ENCODE results near the gene IL1RL1. TPM values are rescaled to one million over a fixed set of nuclear protein-coding genes. Genes with fewer than 3 reads are reported as not detected.

The IL1RL1 gene
- total RNA-seq, 1 donor from 2014 or later = not detected

GRCh38 chr2:102350137-102350793, 38.9 kb downstream of the IL1RL1 start:
- intact Hi-C loops (cut with micrococcal nuclease) = loop anchor here (10.0 kb wide), 1 partner anchor 465 kb away; no protein-coding TSS in a partner anchor
- Mint-ChIP-seq H3K36me3 (ENCODE audit: low read depth) (no peaks in the 10 kb centered on the region), H3K27ac (no peak overlapping the region), H3K9me3 (no peaks in the 10 kb centered on the region), H3K4me3 (no peak overlapping the region), H3K4me1 (peaks cover under 1% of the 10 kb centered on the region), H3K27me3 (peaks cover 10% of the 10 kb centered on the region)
- ChIA-PET POLR2A (no interaction called here), CTCF (no interaction called here)
- TF ChIP-seq CTCF (IDR thresholded peaks at IDR 0.05) = no peak
- no peak for ATAC-seq (ENCODE audit: low read depth)
- DNase-seq = no peak

DNA sequence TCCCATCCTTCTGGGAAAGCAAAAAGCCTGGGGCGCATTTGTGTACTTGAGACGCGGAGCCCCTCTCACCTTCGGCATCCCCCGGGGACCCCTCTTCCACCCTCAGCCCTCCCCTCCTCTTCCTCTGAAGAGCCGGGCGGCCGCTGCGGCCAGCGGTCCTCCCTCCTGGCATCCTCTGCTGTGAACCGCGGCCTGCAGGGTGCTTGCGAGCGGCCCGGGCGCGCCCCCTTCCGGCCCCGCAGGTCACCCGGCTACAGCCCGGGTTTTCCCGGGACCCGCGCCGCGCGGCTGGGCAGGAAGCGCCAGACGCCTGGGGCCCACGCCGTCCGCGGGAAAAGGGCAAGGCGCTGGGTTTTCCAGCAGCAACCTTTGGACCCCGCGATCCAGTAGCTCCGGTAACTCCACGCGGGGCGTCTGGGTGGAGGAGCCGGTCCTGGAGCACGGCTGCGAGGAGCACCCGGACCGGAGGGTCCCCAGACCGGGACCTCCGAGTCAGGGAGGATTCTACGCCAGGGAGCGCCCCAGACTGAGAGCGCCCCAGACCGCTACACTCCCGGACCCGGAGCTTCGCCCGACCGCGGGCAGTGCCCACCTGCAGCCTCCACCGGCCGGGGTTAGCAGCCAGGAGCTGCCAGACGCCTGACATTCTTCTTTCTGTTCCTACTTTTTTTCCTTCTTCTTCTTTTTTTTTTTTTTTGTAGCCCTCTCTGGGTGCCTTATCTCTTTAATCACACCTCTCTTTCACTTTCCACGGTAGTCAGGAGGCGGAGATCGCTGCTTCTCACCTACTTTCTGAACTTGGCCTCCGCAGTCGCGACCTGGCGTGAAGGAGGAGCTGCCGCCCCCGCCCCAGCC, 44.4 kb downstream of the IL1RL1 start, which contains the start of gene IL18R1:
TSS of gene IL18R1 (plus strand) at position 271 of the 855 bp plus-strand sequence. CDS start 6,865 bp downstream, outside the sequence.
- peak within 1 kb of the TSS; percentile 86 for H3K27ac Mint-ChIP-seq
- H3K27me3 Mint-ChIP-seq = no peaks in the 10 kb centered on the region
- POLR2A ChIA-PET = interaction anchor here (0.7 kb wide), 2 partner anchors 72 to 132 kb away, joined by 3 to 4 read pairs; no protein-coding TSS in a partner anchor
- intact Hi-C loops (cut with micrococcal nuclease) = loop anchor here (1.0 to 10.0 kb wide), 3 partner anchors 103 to 471 kb away; no protein-coding TSS in a partner anchor
- H3K36me3 Mint-ChIP-seq (ENCODE audit: low read depth) = no peaks in the 10 kb centered on the region
- peaks cover 25% of the 10 kb centered on the region for H3K4me1 Mint-ChIP-seq
- H3K9me3 Mint-ChIP-seq = no peaks in the 10 kb centered on the region
- CTCF ChIA-PET = interaction anchor here (0.8 to 1.4 kb wide), 4 partner anchors 36 to 88 kb away, joined by 3 to 5 read pairs (median 4); no protein-coding TSS in a partner anchor
- no peak for TF ChIP-seq CTCF (IDR thresholded peaks at IDR 0.05)
- H3K4me3 Mint-ChIP-seq = peak within 1 kb of the TSS; percentile 90
- DNase-seq = peak; percentile 67
- peak; percentile 91 for ATAC-seq (ENCODE audit: low read depth)

DNA sequence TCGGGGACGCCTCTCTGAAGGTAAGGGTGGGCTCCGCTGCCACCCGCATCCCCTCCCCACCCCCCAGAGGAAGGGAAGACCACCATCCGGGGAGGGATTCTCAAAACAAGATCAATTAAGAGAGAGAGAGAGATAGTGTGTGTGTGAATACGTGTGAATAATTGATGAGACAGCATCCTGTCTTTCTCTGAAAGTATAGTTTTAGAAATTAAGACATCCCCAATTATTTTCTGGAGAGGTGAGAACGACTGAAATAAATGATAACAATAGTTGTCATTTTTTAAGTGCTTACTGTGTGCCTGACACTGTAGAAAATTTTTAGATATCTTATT, 45.0 kb downstream of the IL1RL1 start:
- peak overlapping the region; percentile 86 for H3K27ac Mint-ChIP-seq
- no peak for DNase-seq
- peak overlapping the region; percentile 90 for H3K4me3 Mint-ChIP-seq
- POLR2A ChIA-PET = interaction anchor here (0.7 kb wide), 1 partner anchor 71 kb away, joined by 4 read pairs; no protein-coding TSS in a partner anchor
- H3K9me3 Mint-ChIP-seq = no peaks in the 10 kb centered on the region
- intact Hi-C loops (cut with micrococcal nuclease) = loop anchor here (5.0 to 10.0 kb wide), 2 partner anchors 104 to 472 kb away; no protein-coding TSS in a partner anchor
- H3K4me1 Mint-ChIP-seq = peaks cover 25% of the 10 kb centered on the region
- ATAC-seq (ENCODE audit: low read depth) = no peak
- TF ChIP-seq CTCF (IDR thresholded peaks at IDR 0.05) = no peak
- no peaks in the 10 kb centered on the region for H3K27me3 Mint-ChIP-seq
- no peaks in the 10 kb centered on the region for H3K36me3 Mint-ChIP-seq (ENCODE audit: low read depth)
- CTCF ChIA-PET = interaction anchor here (0.8 to 1.4 kb wide), 4 partner anchors 36 to 88 kb away, joined by 3 to 5 read pairs (median 4); no protein-coding TSS in a partner anchor

- ChIA-PET CTCF (interaction anchor here (0.8 to 3.0 kb wide), 3 partner anchors 74 to 87 kb away, joined by 3 to 8 read pairs (median 5); no protein-coding TSS in a partner anchor), POLR2A (interaction anchor here (0.7 kb wide), 1 partner anchor 71 kb away, joined by 4 read pairs; no protein-coding TSS in a partner anchor)
- Mint-ChIP-seq H3K36me3 (ENCODE audit: low read depth) (no peaks in the 10 kb centered on the region), H3K27me3 (no peaks in the 10 kb centered on the region), H3K9me3 (no peaks in the 10 kb centered on the region), H3K27ac (no peak overlapping the region), H3K4me3 (peak overlapping the region; percentile 90), H3K4me1 (peaks cover 25% of the 10 kb centered on the region)
- ATAC-seq (ENCODE audit: low read depth) (no peak), DNase-seq (no peak)
- intact Hi-C loops (cut with micrococcal nuclease) = loop anchor here (1.0 to 10.0 kb wide), 3 partner anchors 87 to 472 kb away; no protein-coding TSS in a partner anchor
- no peak for TF ChIP-seq CTCF (IDR thresholded peaks at IDR 0.05)
These were observed 45.4 kb downstream of the IL1RL1 start for GRCh38 chr2:102356741-102357140.

Measured in activated B cell treated with CpG ODN at 0.5 μM for 24 hours (primary cell).